GM23338 (cell line): ENCODE results near the gene KRT38. TPM values are rescaled to one million over a fixed set of nuclear protein-coding genes. Genes with fewer than 3 reads are reported as not detected.

ENCODE experiments used
- ATAC-seq: fragments of 200-7000 bp; cut with Tn5 transposase; 3 replicates; pipeline ENCODE4 v1.9.1; 2020
- DNase-seq: peaks from one replicate; pipeline ENCODE4 v3.0.0-alpha.2; 2015; ENCODE audit warnings: low spot score
- H2AFZ ChIP-seq: fragments of 200-600 bp; sonication (generic); 2 replicates; pipeline ENCODE4 v1.8.0; 2016; ENCODE audit warnings: antibody characterized with exemption, mild to moderate bottlenecking, moderate library complexity
- H3F3A ChIP-seq: fragments of 200-600 bp; sonication (generic); replicated peaks from 2 replicates; pipeline ENCODE4 v1.8.0; 2017; ENCODE audit warnings: antibody characterized with exemption, mixed run types, low read depth
- H3K27ac ChIP-seq: fragments of 200-600 bp; sonication (generic); 2 replicates; pipeline ENCODE4 v1.6.1; 2016; ENCODE audit warnings: low read depth
- H3K27me3 ChIP-seq: fragments of 200-600 bp; sonication (generic); 2 replicates; pipeline ENCODE4 v1.8.0; 2016; ENCODE audit warnings: mild to moderate bottlenecking, mixed run types, moderate library complexity; ENCODE audit not compliant: insufficient read depth
- H3K36me3 ChIP-seq: fragments of 200-600 bp; sonication (generic); 2 replicates; pipeline ENCODE4 v1.8.0; 2016; ENCODE audit warnings: mild to moderate bottlenecking; ENCODE audit not compliant: insufficient read depth
- H3K4me1 ChIP-seq: fragments of 200-600 bp; sonication (generic); 2 replicates; pipeline ENCODE4 v1.8.0; 2016; ENCODE audit warnings: mild to moderate bottlenecking, moderate library complexity; ENCODE audit not compliant: insufficient read depth
- H3K4me2 ChIP-seq: fragments of 200-600 bp; sonication (generic); 2 replicates; pipeline ENCODE4 v1.7.1; 2017; ENCODE audit warnings: mixed run types
- H3K4me3 ChIP-seq: fragments of 200-600 bp; sonication (generic); 2 replicates; pipeline ENCODE4 v1.6.1; 2016; ENCODE audit warnings: mixed run types
- H3K79me2 ChIP-seq: fragments of 200-600 bp; sonication (generic); replicated peaks from 2 replicates; pipeline ENCODE4 v1.8.0; 2017; ENCODE audit warnings: mild to moderate bottlenecking; ENCODE audit not compliant: insufficient read depth
- H3K9me2 ChIP-seq: fragments of 200-600 bp; sonication (generic); 2 replicates; pipeline ENCODE4 v1.8.0; 2017; ENCODE audit not compliant: insufficient read depth
- H4K20me1 ChIP-seq: fragments of 200-600 bp; sonication (generic); replicated peaks from 2 replicates; pipeline ENCODE4 v1.8.0; 2017; ENCODE audit warnings: mild to moderate bottlenecking; ENCODE audit not compliant: insufficient read depth
- H3K27ac Mint-ChIP-seq: 2 replicates; pipeline ENCODE4 v1.8.0; 2020; ENCODE audit warnings: inconsistent platforms, mild to moderate bottlenecking, moderate library complexity, mixed read lengths
- H3K27me3 Mint-ChIP-seq: 3 replicates; pipeline ENCODE4 v1.8.0; 2022; ENCODE audit warnings: low read depth, mild to moderate bottlenecking, moderate library complexity, mixed read lengths, inconsistent platforms; ENCODE audit not compliant: insufficient read depth, poor library complexity
- H3K36me3 Mint-ChIP-seq: 3 replicates; pipeline ENCODE4 v1.8.0; 2021; ENCODE audit warnings: low read depth, mild to moderate bottlenecking, inconsistent platforms, moderate library complexity, mixed read lengths
- H3K4me1 Mint-ChIP-seq: 3 replicates; pipeline ENCODE4 v1.8.0; 2020; ENCODE audit warnings: mild to moderate bottlenecking, inconsistent platforms, mixed read lengths
- H3K4me3 Mint-ChIP-seq: 3 replicates; pipeline ENCODE4 v1.8.0; 2021; ENCODE audit warnings: moderate library complexity, mild to moderate bottlenecking, inconsistent platforms, mixed read lengths
- H3K9me3 Mint-ChIP-seq: 3 replicates; pipeline ENCODE4 v1.8.0; 2020; ENCODE audit warnings: moderate library complexity, mild to moderate bottlenecking, inconsistent platforms, mixed read lengths
- CTCF ChIP-seq, 2 experiments: fragments of 200-600 bp in 1 of 2; sonication (generic) in 1 of 2; conservative IDR thresholded peaks; 2 replicates each; pipeline versions ENCODE4 v1.5.1 to v1.6.1; 2016 to 2017; ENCODE audit warnings: antibody characterized with exemption in 2 of 2, low read depth in 2 of 2, mild to moderate bottlenecking in 2 of 2, moderate library complexity in 1 of 2
- EZH2 ChIP-seq: fragments of 200-600 bp; sonication (generic); IDR thresholded peaks from one replicate; pipeline ENCODE4 v1.8.0; 2017; ENCODE audit warnings: antibody characterized with exemption, mild to moderate bottlenecking, low read depth; ENCODE audit not compliant: unreplicated experiment
- EZH2phosphoT487 ChIP-seq: fragments of 200-600 bp; sonication (generic); IDR thresholded peaks from one replicate; pipeline ENCODE4 v1.8.1; 2018; ENCODE audit warnings: antibody characterized with exemption; ENCODE audit not compliant: unreplicated experiment
- ZNF114 ChIP-seq: fragments of 250-450 bp; sonication (Bioruptor Pico); IDR thresholded peaks from 2 replicates; pipeline ENCODE4 v1.5.0; 2020; ENCODE audit warnings: mild to moderate bottlenecking, moderate library complexity
- ZNF331 ChIP-seq: fragments of 250-450 bp; sonication (Bioruptor Pico); IDR thresholded peaks from 2 replicates; pipeline ENCODE4 v1.5.0; 2020; ENCODE audit warnings: low read depth, mild to moderate bottlenecking, moderate library complexity
- ZNF462 ChIP-seq: fragments of 250-450 bp; sonication (Bioruptor Pico); IDR thresholded peaks from 2 replicates; pipeline ENCODE4 v1.5.0; 2020; ENCODE audit warnings: mild to moderate bottlenecking, moderate library complexity
- polyA plus RNA-seq: library from polyadenylated mRNA; unstranded; fragments of >200 nt; fragmentation: Nextera tagmentation; extraction: Ambion mirVana; gene quantifications from 2 replicates; pipeline ENCODE4 v1.2.1, GENCODE V29; 2016
- total RNA-seq: library from RNA; depleted of rRNA; stranded (reverse); fragments of >200 nt; shearing (Covaris generic); gene quantifications from 2 replicates; pipeline ENCODE4 v1.2.3, GENCODE V29; 2014

Gene KRT38
- total and polyA plus RNA-seq, 2 experiments from 2014 or later: not detected

GRCh38 chr17:41442739-41443138, 2.0 kb upstream of the KRT38 start (continued):
- TF ChIP-seq ZNF462 (CRISPR knock-in tag) (no peak), CTCF (conservative IDR thresholded peaks at IDR 0.05; ENCODE audit: low read depth in 2 of 2) (no peak), EZH2phosphoT487 (no peak), EZH2 (no peak), ZNF331 (CRISPR knock-in tag) (no peak)

- Histone ChIP-seq H3K4me1 (no peaks in the 10 kb centered on the region), H3K79me2 (no peaks in the 10 kb centered on the region), H3K27ac (no peak overlapping the region), H3K4me3 (no peak overlapping the region), H3F3A (no peaks in the 10 kb centered on the region), H3K27me3 (no peaks in the 10 kb centered on the region), H3K4me2 (no peak overlapping the region), H4K20me1 (no peaks in the 10 kb centered on the region), H2AFZ (no peak overlapping the region), H3K9me2 (0 out of 2 replicates have a peak, but pooled peaks cover 11% of the 10 kb centered on the region), H3K36me3 (no peaks in the 10 kb centered on the region)
- no peak for DNase-seq
- no peak for ATAC-seq
- Mint-ChIP-seq H3K27ac (no peak overlapping the region), H3K4me1 (no peaks in the 10 kb centered on the region), H3K9me3 (peaks cover 4% of the 10 kb centered on the region; the same call in 2 of the 3 replicates), H3K36me3 (no peaks in the 10 kb centered on the region), H3K27me3 (peaks cover 3% of the 10 kb centered on the region), H3K4me3 (no peak overlapping the region)
- TF ChIP-seq ZNF331 (CRISPR knock-in tag) (no peak), ZNF462 (CRISPR knock-in tag) (no peak), ZNF114 (CRISPR knock-in tag) (no peak)
These were observed 1.4 kb downstream of the KRT38 start for GRCh38 chr17:41439375-41439774.
